H1 (cell line): ENCODE measurements around the gene PDE8B. TPM values are rescaled to one million over a fixed set of nuclear protein-coding genes. Genes with fewer than 3 reads are reported as not detected.

Source experiments
- KDM4A ChIP-seq: IDR thresholded peaks from one replicate; pipeline ENCODE4 v1.7.1; 2012; ENCODE audit warnings: low read depth, mild to moderate bottlenecking, moderate library complexity, low read length, inconsistent platforms; ENCODE audit not compliant: severe bottlenecking
- POLR2A ChIP-seq, 2 experiments: IDR thresholded peaks; 1 replicate in 1 of 2; 2 replicates in 1 of 2; pipeline ENCODE4 v1.6.1; 2011; ENCODE audit warnings: low read depth in 2 of 2, low read length in 2 of 2, mild to moderate bottlenecking in 2 of 2; ENCODE audit errors: control extremely low read depth in 1 of 2
- SP2 ChIP-seq: IDR thresholded peaks from 2 replicates; pipeline ENCODE4 v1.6.1; 2012; ENCODE audit warnings: mild to moderate bottlenecking, low read length, inconsistent platforms
- TAF1 ChIP-seq: IDR thresholded peaks from 2 replicates; pipeline ENCODE4 v1.6.1; 2011; ENCODE audit warnings: mild to moderate bottlenecking, low read depth, low read length
- TAF7 ChIP-seq: optimal IDR thresholded peaks from 2 replicates; pipeline ENCODE3; 2011; ENCODE audit warnings: low read depth, mild to moderate bottlenecking, inconsistent platforms, low read length, moderate library complexity, borderline replicate concordance
- polyA plus RNA-seq, 7 experiments: library from polyadenylated mRNA; depleted of rRNA in 3 of 7; stranded (reverse) in 5 of 7; unstranded in 2 of 7; fragments of >200 nt in 5 of 7; fragments of 200-250 nt in 2 of 7; gene quantifications; 1 replicate in 5 of 7; 2 replicates in 1 of 7; 4 replicates in 1 of 7; pipeline versions ENCODE4 v1.2.1 to v1.2.3, GENCODE V29; 2011 to 2013; ENCODE audit warnings: missing spikeins in 2 of 7, mixed read lengths in 2 of 7
- total RNA-seq: library from RNA; stranded (reverse); fragmentation: NEBNext Ultra II Directional; extraction: Animal tissue kit (Norgen Biotek cat#: 25700); gene quantifications from 2 replicates; pipeline ENCODE4 v1.2.1, GENCODE V29; 2021

PDE8B gene
- total and polyA plus RNA-seq, 2 of the 8 experiments (the other 6 are each of a cell fraction or from before 2014, with no cell fraction given) = 0.32 to 1.1 TPM

- TF ChIP-seq SP2 (no peak), TAF1 (no peak), KDM4A (no peak), TAF7 (no peak), POLR2A (IDR thresholded peaks at IDR 0.05; ENCODE audit: control extremely low read depth in 1 of 2, low read depth in 2 of 2, low read length in 2 of 2) (no peak)
Observed at GRCh38 chr5:77280036-77280435, 69.6 kb downstream of the PDE8B start (continued).
